Fibroblast of lung (primary cell): Measurements from ENCODE around the gene UBE2V1.

Experiments
- CTCF ChIP-seq, 2 donors: IDR thresholded peaks in 1 of 2; conservative IDR thresholded peaks in 1 of 2; 1 replicate in 1 of 2; 2 replicates in 1 of 2; pipeline ENCODE4 v1.5.1; 2011 to 2012; ENCODE audit warnings: low read length in 2 of 2, control low read depth in 1 of 2, inconsistent platforms in 1 of 2, low read depth in 1 of 2, mild to moderate bottlenecking in 1 of 2
- EZH2 ChIP-seq: IDR thresholded peaks from 2 replicates; pipeline ENCODE4 v1.5.1; 2012; ENCODE audit warnings: low read length, control low read depth, mild to moderate bottlenecking; ENCODE audit errors: missing control alignments

- TF ChIP-seq CTCF (conservative IDR thresholded peaks at IDR 0.05 in 1 of 2, IDR thresholded peaks at IDR 0.05 in 1 of 2; ENCODE audit: low read depth in 1 of 2, low read length in 2 of 2) (no peak), EZH2 (no peak)
Measured at GRCh38 chr20:50057714-50058053, 55.3 kb downstream of the UBE2V1 start.
